Measurements from ENCODE around the gene POU3F2. TPM values are rescaled to one million over a fixed set of nuclear protein-coding genes. Genes with fewer than 3 reads are reported as not detected.

POU3F2 gene
- total RNA-seq, 1 donor from 2014 or later: not detected

- no peak for TF ChIP-seq CTCF (IDR thresholded peaks at IDR 0.05)
- no peak overlapping the region for H3K27ac ChIP-seq
- ATAC-seq: no peak
- H3K27me3 ChIP-seq: no peaks in the 10 kb centered on the region
- no peak for DNase-seq
- H3K36me3 ChIP-seq: no peaks in the 10 kb centered on the region
- intact Hi-C loops (cut with DNase I): no loop called here
- H3K4me1 ChIP-seq: no peaks in the 10 kb centered on the region
- H3K9me3 ChIP-seq: no peaks in the 10 kb centered on the region
- H3K4me3 ChIP-seq: no peak overlapping the region
These were observed 33.5 kb upstream of the POU3F2 start for GRCh38 chr6:98800866-98801265.

- intact Hi-C loops (cut with DNase I): no loop called here
- no peak overlapping the region for H3K27ac ChIP-seq
- H3K9me3 ChIP-seq: no peaks in the 10 kb centered on the region
- no peak overlapping the region for H3K4me3 ChIP-seq
- no peak for DNase-seq
- no peaks in the 10 kb centered on the region for H3K4me1 ChIP-seq
- no peak for TF ChIP-seq CTCF (IDR thresholded peaks at IDR 0.05)
- no peak for ATAC-seq
- peaks cover 5% of the 10 kb centered on the region for H3K27me3 ChIP-seq
- H3K36me3 ChIP-seq: no peaks in the 10 kb centered on the region
These were observed 25.7 kb upstream of the POU3F2 start for GRCh38 chr6:98808541-98809210.

- ATAC-seq (no peak), DNase-seq (no peak)
- H3K9me3 ChIP-seq: no peaks in the 10 kb centered on the region
- intact Hi-C loops (cut with DNase I): no loop called here
- no peak overlapping the region for H3K27ac ChIP-seq
- no peaks in the 10 kb centered on the region for H3K36me3 ChIP-seq
- no peak for TF ChIP-seq CTCF (IDR thresholded peaks at IDR 0.05)
- no peak overlapping the region for H3K4me3 ChIP-seq
- H3K4me1 ChIP-seq: no peaks in the 10 kb centered on the region
- peaks cover 10% of the 10 kb centered on the region for H3K27me3 ChIP-seq
These were observed 22.2 kb upstream of the POU3F2 start for GRCh38 chr6:98812220-98812619.

GRCh38 chr6:98816799-98817198, 17.6 kb upstream of the POU3F2 start:
- H3K4me3 ChIP-seq: no peak overlapping the region
- intact Hi-C loops (cut with DNase I): no loop called here
- no peak overlapping the region for H3K27ac ChIP-seq
- no peaks in the 10 kb centered on the region for H3K4me1 ChIP-seq
- TF ChIP-seq CTCF (IDR thresholded peaks at IDR 0.05): no peak
- no peak for ATAC-seq
- no peak for DNase-seq
- peaks cover 30% of the 10 kb centered on the region for H3K27me3 ChIP-seq
- H3K36me3 ChIP-seq: no peaks in the 10 kb centered on the region
- H3K9me3 ChIP-seq: no peaks in the 10 kb centered on the region

- Histone ChIP-seq H3K27me3 (peaks cover 75% of the 10 kb centered on the region), H3K4me3 (no peak overlapping the region), H3K27ac (no peak overlapping the region), H3K9me3 (no peaks in the 10 kb centered on the region), H3K4me1 (peaks cover 11% of the 10 kb centered on the region), H3K36me3 (no peaks in the 10 kb centered on the region)
- DNase-seq (no peak), ATAC-seq (no peak)
- no peak for TF ChIP-seq CTCF (IDR thresholded peaks at IDR 0.05)
- intact Hi-C loops (cut with DNase I): no loop called here
These were observed 12.5 kb upstream of the POU3F2 start for GRCh38 chr6:98821756-98822405.

All from upper lobe of right lung (tissue), 1 donor.